ENCODE measurements around the gene GPR160.

- TF ChIP-seq GATA2 (IDR thresholded peaks at IDR 0.05; ENCODE audit: low read depth, low read length) (no peak), GATA3 (IDR thresholded peaks at IDR 0.05; ENCODE audit: low read depth, low read length) (no peak)
These were observed 27.3 kb upstream of the GPR160 start for GRCh38 chr3:170010498-170010897.

All from SH-SY5Y (cell line).